OCI-LY7 (cell line): Measurements from ENCODE around the gene EHF.

Source experiments
- CTCF ChIP-seq: fragments of 200-600 bp; sonication (generic); conservative IDR thresholded peaks from 2 replicates; pipeline ENCODE4 v1.5.1; 2014; ENCODE audit warnings: mild to moderate bottlenecking, antibody characterized with exemption, low read length, moderate library complexity, mixed read lengths
- EZH2phosphoT487 ChIP-seq: fragments of 200-600 bp; sonication (generic); IDR thresholded peaks from 2 replicates; pipeline ENCODE4 v1.6.1; 2018; ENCODE audit warnings: low read depth, borderline replicate concordance, mild to moderate bottlenecking, mixed run types, antibody characterized with exemption, low read length, moderate library complexity, mixed read lengths

- TF ChIP-seq CTCF (no peak), EZH2phosphoT487 (no peak)
Observed at GRCh38 chr11:34680206-34680605, 59.3 kb downstream of the EHF start.
